ENCODE data around the gene DEFB121.

DEFB121 gene

GRCh38 chr20:31363295-31363694, 42.7 kb downstream of the DEFB121 start:
- no peak for DNase-seq (ENCODE audit: low read depth)

- DNase-seq (ENCODE audit: low read depth) = no peak
These were observed 50.0 kb downstream of the DEFB121 start for GRCh38 chr20:31355981-31356380.

Data from fibroblast of the conjunctiva (primary cell).